Heart left ventricle (tissue), 16 donors: ENCODE data around the gene CADM3. TPM values are rescaled to one million over a fixed set of nuclear protein-coding genes. Genes with fewer than 3 reads are reported as not detected.
A peak's percentile ranks its signal among the peaks of the same experiment; 100 is the strongest.

Experiments used
- ATAC-seq, 4 donors: fragments of 200-7000 bp; cut with Tn5 transposase; one replicate each; pipeline ENCODE4 v1.9.1; 2020 to 2022; ENCODE audit warnings: moderate library complexity in 4 of 4, mild to moderate bottlenecking in 3 of 4, moderate number of reproducible peaks in 1 of 4
- DNase-seq, 5 donors: peaks; one replicate each; pipeline ENCODE4 v3.0.0-alpha.2; 2020
- H3K27ac ChIP-seq, 12 donors: fragments of 200-600 bp; sonication (generic) in 4 of 12; one replicate each; pipeline versions ENCODE4 v1.5.0 to v1.8.0; 2016 to 2022; ENCODE audit warnings: mild to moderate bottlenecking in 2 of 12
- H3K27me3 ChIP-seq, 9 donors: fragments of 200-600 bp; sonication (generic) in 2 of 9; one replicate each; pipeline versions ENCODE4 v1.5.1 to v1.8.0; 2016 to 2022; ENCODE audit warnings: mild to moderate bottlenecking in 3 of 9
- H3K36me3 ChIP-seq, 9 donors: fragments of 200-600 bp; sonication (generic) in 2 of 9; one replicate each; pipeline versions ENCODE4 v1.5.0 to v1.8.0; 2018 to 2022; ENCODE audit warnings: mild to moderate bottlenecking in 2 of 9
- H3K4me1 ChIP-seq, 12 donors: fragments of 200-600 bp; sonication (generic) in 4 of 12; one replicate each; pipeline versions ENCODE4 v1.5.0 to v1.8.0; 2016 to 2022; ENCODE audit warnings: mild to moderate bottlenecking in 3 of 12
- H3K4me3 ChIP-seq, 12 donors: fragments of 200-600 bp; sonication (generic) in 4 of 12; one replicate each; pipeline versions ENCODE4 v1.5.0 to v1.8.0; 2017 to 2022; ENCODE audit warnings: mild to moderate bottlenecking in 9 of 12, moderate library complexity in 4 of 12
- H3K9me3 ChIP-seq, 12 donors: fragments of 200-600 bp; sonication (generic) in 4 of 12; one replicate each; pipeline versions ENCODE4 v1.5.0 to v1.8.0; 2016 to 2022; ENCODE audit warnings: mild to moderate bottlenecking in 1 of 12
- CTCF ChIP-seq, 12 donors: fragments of 200-600 bp; sonication (generic) in 4 of 12; IDR thresholded peaks; one replicate each; pipeline versions ENCODE4 v1.5.0 to v1.8.0; 2018 to 2022; ENCODE audit warnings: antibody characterized with exemption in 12 of 12, mild to moderate bottlenecking in 5 of 12
- POLR2A ChIP-seq, 2 donors: fragments of 450-650 bp; IDR thresholded peaks; one replicate each; pipeline ENCODE4 v1.6.1; 2017; ENCODE audit warnings: antibody characterized with exemption in 2 of 2, mild to moderate bottlenecking in 2 of 2, moderate library complexity in 2 of 2
- WGBS, 4 donors: extraction: QIAGEN DNeasy Blood & Tissue Kit in 2 of 4; methylation state at CpG; one replicate each; pipeline versions ENCODE4 v1.1.5 to v1.1.7; 2013 to 2018; 5-methylcytosine and 5-hydroxymethylcytosine counted together
- intact Hi-C, 10 donors: fragments of 100-400 bp; cut with DNase I; formaldehyde crosslinking; loops; one replicate each; pipeline versions ENCODE4 v1.11.1 to v1.14.2; 2022
- polyA plus RNA-seq, 2 donors: library from polyadenylated mRNA; stranded (reverse); fragments of 200-250 nt; gene quantifications; one replicate each; pipeline ENCODE4 v1.2.3, GENCODE V29; 2013
- total RNA-seq, 9 donors: library from RNA; depleted of rRNA in 2 of 9; stranded (reverse); fragments of >200 nt in 2 of 9; fragmentation: NEBNext Ultra II Directional in 3 of 9; extraction: Animal tissue kit (Norgen Biotek cat#: 25700) in 3 of 9; gene quantifications; one replicate each; pipeline versions ENCODE4 v1.1.0 to v1.2.4, GENCODE V29; 2016 to 2023
- donor health status: ischemic (EF 13 %, LVEDD 7.1; RV severe dilation, severe dysfunction).
- donor health status: healthy with polysubstance abuse.
- donor health status: DM: no; HTN: yes; CAD: no.
- donor health status: DM: no; HTN: no; CAD: no.
- donor health status: ischemic (EF 25% LVEDD 6.9; RV normal size, moderate dysfunction).
- donor health status: ischemic (EF 25% LVEDD 5.7; RV mildly dilated, moderate dysfunction).
- donor health status: healthy.
- donor health status: DM: yes; HTN: yes; CAD: no.
- donor health status: ischemic (EF 35%, LVEDD 5.7; RV mildly dilated, moderate dysfunction).
- donor health status: nonischemic (EF 11% LVEDD 7.7; RV severe dilation, severe dysfunction).
- donor health status: DM: yes; HTN: yes; CAD: no.
- donor health status: PGD.
- donor health status: ischemic (EF 29% LVEDD 5.4; RV normal size, mild dysfunction).
- donor health status: nonischemic (EF 23%, LVEDD 6.1; RV moderate dilation, normal function).

CADM3 gene
- total and polyA plus RNA-seq, 11 donors = 0.93 to 14.3 (median 2.3) TPM

- peaks cover 0 to 30% (median 0%) of the 10 kb centered on the region in 9 donors for H3K27me3 ChIP-seq
- H3K4me1 ChIP-seq = peaks cover 0 to 7% (median 0%) of the 10 kb centered on the region in 12 donors
- no peak overlapping the region for H3K4me3 ChIP-seq
- H3K36me3 ChIP-seq = no peaks in the 10 kb centered on the region
- no peak for ATAC-seq
- intact Hi-C loops = loop anchor here in 9 of 10 donors (1.0 to 10.0 kb wide), 6 partner anchors 34 to 731 kb away; no protein-coding TSS in a partner anchor
- WGBS, 4 donors = 52 to 63% (median 58%) methylated on average over 9 of the region's 9 CpGs
- no peak overlapping the region for H3K27ac ChIP-seq
- H3K9me3 ChIP-seq = no peaks in the 10 kb centered on the region
- DNase-seq = no peak
- no peak for TF ChIP-seq POLR2A (IDR thresholded peaks at IDR 0.05)
Observed at GRCh38 chr1:159163614-159164228, 7.7 kb upstream of the CADM3 start.

GRCh38 chr1:159168043-159168442, 3.4 kb upstream of the CADM3 start:
- WGBS, 4 donors = 43 to 56% (median 53%) methylated on average over 4 of the region's 4 CpGs
- intact Hi-C loops = loop anchor here in 2 of 10 donors (5.0 to 10.0 kb wide), 3 partner anchors 604 to 727 kb away; no protein-coding TSS in a partner anchor

GRCh38 chr1:159170639-159171038, 776 bp upstream of the CADM3 start:
- no peak for ATAC-seq

More at GRCh38 chr1:159168043-159168442, 3.4 kb upstream of the CADM3 start:
- H3K27me3 ChIP-seq = peaks cover 9 to 66% (median 27%) of the 10 kb centered on the region in 9 donors
- peaks cover 0 to 19% (median 0%) of the 10 kb centered on the region in 12 donors for H3K4me1 ChIP-seq
- no peaks in the 10 kb centered on the region for H3K9me3 ChIP-seq
- DNase-seq = no peak
- no peak for ATAC-seq
- H3K4me3 ChIP-seq = no peak overlapping the region
- no peak overlapping the region for H3K27ac ChIP-seq
- TF ChIP-seq CTCF (IDR thresholded peaks at IDR 0.05) = no peak
- no peak for TF ChIP-seq POLR2A (IDR thresholded peaks at IDR 0.05)
- H3K36me3 ChIP-seq = no peaks in the 10 kb centered on the region

GRCh38 chr1:159171688-159172501, 480 bp downstream of the CADM3 start:
- intact Hi-C loops = no loop called here
- DNase-seq (peak in 1 of 5 donors; percentile 54), ATAC-seq (peak in 2 of 4 donors; percentile 14 to 17)
- 0 to 1% (median 1%) methylated on average over 19 to 49 of the region's 49 CpGs for WGBS, 4 donors
- Histone ChIP-seq H3K27ac (peak overlapping the region in 1 of 12 donors; percentile 31), H3K9me3 (no peaks in the 10 kb centered on the region), H3K27me3 (peaks cover 9 to 75% (median 31%) of the 10 kb centered on the region in 9 donors), H3K4me3 (peak overlapping the region in 9 of 12 donors; percentile 11 to 37 (median 30)), H3K4me1 (peaks cover 0 to 19% (median 0%) of the 10 kb centered on the region in 12 donors), H3K36me3 (no peaks in the 10 kb centered on the region)
- TF ChIP-seq CTCF (IDR thresholded peaks at IDR 0.05) (no peak), POLR2A (IDR thresholded peaks at IDR 0.05) (no peak)

More at GRCh38 chr1:159170639-159171038, 776 bp upstream of the CADM3 start:
- intact Hi-C loops = no loop called here
- peaks cover 0 to 19% (median 0%) of the 10 kb centered on the region in 12 donors for H3K4me1 ChIP-seq
- no peak for DNase-seq
- no peak overlapping the region for H3K27ac ChIP-seq
- H3K27me3 ChIP-seq = peaks cover 9 to 75% (median 31%) of the 10 kb centered on the region in 9 donors
- no peaks in the 10 kb centered on the region for H3K9me3 ChIP-seq
- WGBS, 4 donors = 65 to 70% (median 69%) methylated on average over 5 of the region's 5 CpGs
- no peaks in the 10 kb centered on the region for H3K36me3 ChIP-seq
- no peak for TF ChIP-seq CTCF (IDR thresholded peaks at IDR 0.05)
- no peak for TF ChIP-seq POLR2A (IDR thresholded peaks at IDR 0.05)
- H3K4me3 ChIP-seq = no peak overlapping the region
